HG03095 (cell line): ENCODE results near the gene RAP1GAP2.

Experiments used
- ATAC-seq: cut with Tn5 transposase; IDR thresholded peaks from one replicate; pipeline ENCODE4 v1.9.1; 2021; ENCODE audit warnings: moderate library complexity; ENCODE audit not compliant: unreplicated experiment

The RAP1GAP2 gene

DNA sequence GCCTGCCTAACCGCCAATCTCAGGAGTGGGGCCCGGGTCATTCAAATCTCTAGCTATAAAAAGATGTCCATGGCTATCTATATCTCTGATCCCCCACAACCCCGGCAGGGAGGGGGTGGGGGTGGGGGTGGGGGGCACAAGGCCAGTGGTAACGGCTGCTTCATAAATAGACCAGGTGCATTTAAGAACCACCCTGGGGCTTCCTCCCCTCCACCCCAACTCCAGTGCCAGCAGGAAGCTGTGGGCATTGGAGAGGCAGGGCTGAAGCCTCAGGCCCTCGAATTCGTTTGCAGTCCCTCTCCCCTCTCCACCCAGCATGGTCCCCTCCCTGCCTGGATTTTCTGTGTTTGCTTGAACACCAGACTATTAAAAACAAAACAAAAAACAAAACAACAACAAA lies 56.0 kb downstream of the RAP1GAP2 start:
- ATAC-seq, result no peak

DNA sequence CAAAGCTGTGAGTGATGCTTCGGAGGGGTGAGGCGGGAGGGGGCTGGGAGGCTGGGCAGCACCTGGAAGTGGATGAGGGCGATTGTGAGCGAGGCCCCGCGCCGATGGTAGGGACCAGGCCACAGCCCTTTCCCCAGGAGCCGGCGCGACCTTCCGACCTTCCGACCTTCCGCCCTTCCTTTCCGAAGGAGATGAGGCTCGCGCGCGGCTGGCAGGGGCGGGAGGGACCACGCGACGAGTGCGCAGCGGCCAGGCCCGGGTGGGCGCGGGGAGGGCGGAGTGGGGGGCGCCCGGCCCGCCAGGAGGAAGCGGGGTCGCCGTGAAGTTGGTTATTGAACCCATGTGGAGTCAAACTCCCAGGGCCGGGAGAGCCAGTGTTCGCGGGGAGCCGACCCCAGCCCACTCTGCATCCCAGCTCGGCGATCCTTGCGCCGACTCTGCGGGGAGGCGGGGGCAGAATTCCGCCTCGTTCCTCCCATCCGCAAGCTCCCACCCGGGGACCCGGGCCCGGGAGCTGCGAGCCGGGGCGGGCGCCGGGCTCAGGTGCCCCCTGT lies 56.6 kb downstream of the RAP1GAP2 start:
- ATAC-seq, result no peak

DNA sequence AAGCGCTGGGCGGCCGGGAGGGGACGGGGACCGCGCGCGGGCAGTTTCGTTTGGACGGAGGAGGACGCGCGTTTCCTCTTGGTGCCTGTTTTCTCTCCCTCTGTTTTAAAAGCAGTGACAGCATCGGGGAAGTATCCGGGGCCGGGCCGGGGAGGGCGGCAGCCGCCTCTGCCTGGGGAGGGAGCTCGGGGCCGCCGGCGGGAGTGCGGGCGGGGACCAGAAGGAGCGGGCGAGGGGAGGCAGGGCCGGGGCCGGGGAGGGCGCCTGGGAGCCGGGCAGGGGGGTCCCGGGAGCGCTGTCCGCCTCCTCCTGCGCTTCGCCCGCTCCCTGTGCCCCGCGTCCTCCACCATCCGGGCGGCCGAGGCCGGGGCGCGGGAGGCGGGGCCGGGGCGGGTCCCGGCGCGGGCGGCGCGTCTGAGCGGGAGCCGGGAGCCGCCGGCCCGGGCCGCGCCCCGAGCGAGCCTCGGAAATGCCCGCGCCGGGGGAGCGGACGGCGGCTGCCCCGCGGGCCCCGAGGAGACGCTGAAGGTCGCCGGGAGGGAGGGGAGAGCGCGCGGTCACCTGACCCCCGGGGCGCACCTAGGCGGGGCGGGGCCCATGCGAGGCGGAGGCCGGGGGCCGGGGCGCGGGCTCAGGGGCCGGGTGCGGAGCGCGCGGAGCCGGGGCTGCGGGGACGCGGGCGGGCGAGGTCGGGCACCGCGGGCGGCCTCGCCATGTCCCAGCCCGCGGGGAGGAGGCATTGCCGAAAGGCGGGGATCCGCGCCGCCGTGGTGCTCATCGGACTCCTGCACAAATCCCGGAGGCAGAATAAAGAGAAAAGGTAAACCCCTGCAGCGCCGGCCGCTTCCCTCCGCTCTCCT lies 57.3 kb downstream of the RAP1GAP2 start:
- ATAC-seq, result no peak

DNA sequence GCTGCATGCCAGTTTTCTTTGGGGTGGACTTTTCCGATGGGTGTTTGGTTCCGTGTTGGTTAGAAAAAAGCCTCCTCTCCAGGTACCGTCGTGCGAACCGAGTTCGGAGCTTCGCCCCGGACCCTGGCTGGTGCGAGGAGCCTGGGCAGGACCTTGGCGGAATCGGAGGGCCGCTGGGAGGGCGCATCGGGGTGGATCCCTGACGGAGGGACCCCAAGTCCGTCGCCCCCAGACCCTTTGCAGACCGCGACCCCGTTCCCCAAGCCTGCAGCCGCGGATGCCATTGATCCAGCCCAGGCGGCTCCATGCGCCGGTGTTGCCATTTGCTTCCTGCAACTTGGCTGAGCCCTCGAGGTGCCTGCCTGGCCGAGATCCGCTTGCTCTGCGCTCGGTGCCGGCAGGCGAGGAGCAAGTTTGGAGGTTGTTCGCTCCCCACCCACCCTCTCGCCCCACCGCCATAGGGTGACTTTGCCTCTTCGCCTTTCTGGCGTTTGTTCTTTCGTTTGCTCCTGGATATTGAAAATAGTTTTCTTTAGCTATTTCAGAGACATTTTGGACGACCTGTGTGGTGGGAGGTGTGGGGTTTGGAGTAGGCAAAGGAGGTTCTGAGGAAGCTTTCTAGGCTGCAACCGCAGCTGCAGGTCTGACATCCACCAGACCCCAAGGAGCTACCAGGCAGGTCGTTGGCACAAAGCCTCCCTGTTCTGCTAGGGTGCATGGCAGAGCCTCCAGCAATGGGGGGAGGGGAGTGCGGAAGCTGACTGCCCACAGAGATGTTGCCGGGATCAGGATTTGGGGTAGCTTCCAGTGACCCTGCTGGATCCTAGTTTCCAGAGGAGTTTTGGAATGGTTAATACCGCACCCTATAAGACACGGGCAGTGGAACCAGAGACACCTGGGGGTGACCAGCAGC lies 58.2 kb downstream of the RAP1GAP2 start:
- ATAC-seq, result no peak

DNA sequence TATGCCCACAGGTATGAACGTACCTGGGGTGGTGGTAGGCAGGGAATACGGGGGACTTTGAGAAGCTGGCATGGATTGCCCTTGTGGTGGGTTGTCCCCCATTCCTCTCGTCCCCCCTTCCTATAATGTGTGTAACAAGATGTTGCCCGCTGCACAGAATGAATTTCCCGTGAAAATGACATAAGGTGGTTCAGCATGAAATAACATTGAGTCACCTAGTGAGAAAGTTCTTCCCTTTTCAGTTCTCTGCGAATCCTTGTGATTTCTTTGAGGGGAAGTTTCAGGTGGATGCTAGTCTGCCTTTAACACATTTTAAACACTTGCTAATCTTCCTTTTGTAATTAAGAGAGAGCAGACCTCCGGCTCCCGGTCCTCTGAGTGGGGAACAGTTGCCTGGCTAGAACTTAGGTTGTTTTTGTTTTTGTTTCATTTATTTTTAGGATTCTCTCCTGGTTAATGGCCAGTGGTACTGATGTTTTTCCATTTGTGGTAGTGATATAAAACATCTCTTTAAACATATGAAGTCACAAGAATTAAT lies 58.9 kb downstream of the RAP1GAP2 start:
- no peak for ATAC-seq

DNA sequence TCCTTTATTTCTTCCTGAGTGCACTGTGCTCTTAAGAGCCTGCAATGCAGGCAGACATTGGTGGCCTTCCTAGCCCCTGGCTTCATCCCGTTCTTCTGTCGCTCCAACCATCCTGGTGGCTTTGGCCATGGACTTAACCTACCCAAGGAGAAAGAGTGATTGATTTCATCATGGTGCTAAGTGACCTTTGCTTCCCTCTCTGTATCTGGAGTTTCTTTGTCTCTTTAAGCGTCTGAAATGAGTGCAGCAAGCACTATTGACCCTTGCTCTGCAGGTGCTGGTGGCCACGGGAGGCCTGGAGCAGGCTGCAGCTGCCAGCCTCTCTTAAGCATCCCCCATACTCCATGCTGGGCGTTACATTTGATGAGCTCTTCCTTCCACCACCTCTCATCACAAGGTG lies 60.5 kb downstream of the RAP1GAP2 start:
- ATAC-seq, result no peak

DNA sequence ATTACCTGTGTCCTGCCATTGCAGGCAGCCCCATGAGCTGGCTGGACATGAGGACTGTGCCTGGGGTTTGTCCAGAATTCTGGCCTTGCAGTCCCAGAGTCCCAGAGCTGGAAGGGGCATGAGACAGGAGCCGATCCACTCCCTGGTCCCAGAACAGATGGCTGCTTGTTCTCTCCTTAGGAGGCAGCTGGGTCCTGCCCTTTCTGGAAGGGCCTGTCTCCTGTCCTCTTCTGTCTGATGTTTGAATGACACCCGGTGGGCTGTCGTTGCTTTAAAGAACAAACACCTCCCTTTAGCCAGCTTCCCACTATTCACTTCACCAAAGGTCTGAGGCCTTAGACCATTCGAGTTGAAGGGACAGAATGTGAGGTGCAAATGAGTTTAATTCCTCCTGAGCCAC lies 63.8 kb downstream of the RAP1GAP2 start:
- no peak for ATAC-seq

DNA sequence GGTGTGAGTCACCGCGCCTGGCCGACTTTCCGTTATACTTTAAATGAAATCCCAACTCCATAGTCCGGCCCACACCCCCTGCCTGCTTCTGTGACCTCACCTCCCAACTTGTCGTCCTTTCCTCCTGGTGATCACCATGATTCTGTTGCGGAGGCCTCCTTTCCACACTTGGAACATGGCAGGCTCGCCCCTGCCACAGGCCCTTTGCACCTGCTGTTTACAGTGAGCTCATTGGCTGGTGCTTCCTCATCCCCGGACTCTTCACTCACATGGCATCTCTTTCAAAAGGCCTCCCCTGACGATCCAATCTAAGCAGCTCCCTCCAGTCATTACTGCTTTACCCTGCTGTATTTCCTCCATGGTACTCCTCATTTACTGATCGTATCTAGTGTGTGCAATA lies 64.6 kb downstream of the RAP1GAP2 start:
- no peak for ATAC-seq

DNA sequence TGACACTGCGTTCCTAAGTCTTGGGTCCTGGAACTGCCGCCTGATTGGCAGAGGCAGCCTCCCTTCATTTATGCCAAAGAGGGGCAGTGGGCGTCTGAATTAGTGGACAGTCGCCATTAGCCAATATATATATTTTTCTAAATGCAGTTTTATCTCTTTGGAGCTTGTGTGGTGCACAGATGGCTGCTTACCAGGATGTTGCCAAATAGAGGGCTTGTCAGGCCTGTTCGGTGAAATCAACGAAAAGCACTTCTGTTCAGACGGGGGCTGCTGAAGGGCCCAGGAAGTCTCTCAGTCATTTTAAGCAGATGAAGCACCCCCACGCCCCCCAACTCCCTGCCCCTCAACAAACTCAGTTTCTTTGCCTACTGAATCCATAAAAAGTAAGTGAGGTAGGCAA lies 66.0 kb downstream of the RAP1GAP2 start:
- no peak for ATAC-seq

DNA sequence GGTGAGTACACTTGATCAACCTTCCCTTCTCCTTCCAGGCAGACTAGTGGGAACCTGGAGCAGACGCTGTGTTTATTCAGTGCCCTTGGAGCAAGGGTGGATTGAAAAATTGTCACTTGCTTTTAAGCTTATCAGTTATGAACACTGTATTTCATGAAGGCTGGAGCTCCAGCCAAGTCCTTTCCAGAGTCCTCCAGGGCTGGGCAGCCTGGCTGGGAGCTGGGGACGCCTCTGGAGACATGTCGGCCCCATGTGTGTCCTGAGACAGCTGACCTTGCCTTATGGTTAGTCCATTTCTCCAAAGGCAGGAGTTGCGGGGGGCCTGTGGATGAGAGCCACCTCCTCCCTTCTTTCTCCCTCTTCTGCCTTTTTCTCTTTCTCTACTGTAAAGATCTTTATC lies 67.0 kb downstream of the RAP1GAP2 start:
- no peak for ATAC-seq

DNA sequence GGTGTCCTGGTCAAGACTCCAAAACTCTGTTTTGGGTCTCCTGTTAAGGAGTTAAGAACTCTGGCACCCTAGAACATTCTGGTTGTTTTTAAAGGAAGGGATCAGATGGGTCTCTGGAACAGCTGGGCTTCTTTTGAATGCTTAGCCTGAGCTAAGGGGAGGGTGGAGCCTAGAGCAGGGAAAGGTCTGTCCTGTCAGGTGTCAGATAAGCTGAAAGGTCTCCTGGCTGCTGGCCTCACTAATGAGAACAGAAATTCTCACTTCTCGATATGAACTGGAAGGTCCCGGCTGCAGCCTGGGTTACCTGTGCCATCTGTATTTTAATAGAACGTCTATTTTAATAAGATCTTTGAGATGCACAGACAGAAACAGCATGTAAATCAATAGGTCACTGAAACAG lies 69.0 kb downstream of the RAP1GAP2 start:
- ATAC-seq, result no peak

DNA sequence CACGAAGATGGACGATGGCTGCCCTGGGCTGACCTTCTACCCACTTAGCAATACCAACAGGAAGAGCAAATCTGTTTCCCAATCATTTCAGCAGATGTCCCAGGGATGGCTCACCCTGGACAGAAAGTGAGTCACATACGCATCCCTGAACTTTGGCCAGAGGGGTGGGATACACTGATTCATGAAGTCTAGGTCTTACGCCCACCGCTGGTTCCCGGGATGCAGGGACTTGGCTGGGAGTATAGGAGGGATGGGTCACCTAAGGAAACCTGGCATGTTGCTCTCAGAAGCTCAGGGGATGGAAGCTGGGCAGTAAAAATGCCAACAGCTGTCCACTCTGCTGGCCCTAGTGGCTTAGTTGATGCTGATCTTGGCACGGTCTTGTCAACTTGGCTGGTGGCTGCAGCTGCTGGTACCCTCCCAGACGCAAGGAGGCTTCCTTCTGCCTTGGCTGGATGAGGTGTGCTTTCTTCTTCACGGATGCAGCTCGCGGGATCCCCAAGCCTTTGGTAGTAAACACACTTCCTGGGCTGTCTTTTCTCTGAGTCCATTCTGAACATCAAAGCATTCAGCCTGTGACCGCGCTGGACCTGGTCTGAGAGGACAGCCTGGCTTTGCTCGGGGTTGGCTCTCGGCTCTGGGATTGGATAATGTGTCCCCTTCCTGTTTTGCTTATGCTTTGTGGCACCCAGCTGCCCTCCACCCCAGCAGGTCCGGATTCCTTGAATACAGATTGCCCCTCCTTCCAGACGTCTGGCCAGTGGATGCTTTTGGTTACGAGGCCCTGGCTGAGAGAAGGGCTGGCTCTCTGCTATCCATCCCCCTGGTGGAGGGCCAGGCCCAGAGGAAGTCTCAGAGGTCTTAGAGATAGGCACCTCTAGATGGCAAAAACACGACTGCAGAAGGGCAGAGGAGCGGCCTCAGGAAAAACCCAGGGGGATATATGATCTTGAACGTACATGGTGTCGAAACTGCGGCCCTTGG lies 71.5 kb downstream of the RAP1GAP2 start:
- no peak for ATAC-seq

DNA sequence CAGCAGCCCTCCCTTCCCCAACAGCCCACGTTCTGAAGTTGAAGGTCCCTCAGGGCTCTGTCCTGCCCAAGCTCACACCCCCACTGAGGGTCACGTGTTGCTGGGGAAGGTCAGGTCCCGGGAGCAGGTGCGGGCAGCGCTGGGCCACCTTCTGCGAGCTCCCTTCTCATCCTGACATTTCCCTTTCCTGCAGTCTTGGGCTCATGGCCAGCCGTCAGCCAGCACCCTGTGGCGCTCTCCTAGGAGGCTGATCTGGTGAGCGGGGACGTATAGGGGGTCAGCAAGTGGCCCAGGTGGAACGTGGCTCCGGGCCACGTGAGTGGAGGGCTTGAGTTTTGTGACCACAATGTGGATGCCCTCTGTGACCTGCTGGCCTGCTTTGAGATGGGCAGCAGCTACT lies 73.4 kb downstream of the RAP1GAP2 start:
- ATAC-seq, result no peak

DNA sequence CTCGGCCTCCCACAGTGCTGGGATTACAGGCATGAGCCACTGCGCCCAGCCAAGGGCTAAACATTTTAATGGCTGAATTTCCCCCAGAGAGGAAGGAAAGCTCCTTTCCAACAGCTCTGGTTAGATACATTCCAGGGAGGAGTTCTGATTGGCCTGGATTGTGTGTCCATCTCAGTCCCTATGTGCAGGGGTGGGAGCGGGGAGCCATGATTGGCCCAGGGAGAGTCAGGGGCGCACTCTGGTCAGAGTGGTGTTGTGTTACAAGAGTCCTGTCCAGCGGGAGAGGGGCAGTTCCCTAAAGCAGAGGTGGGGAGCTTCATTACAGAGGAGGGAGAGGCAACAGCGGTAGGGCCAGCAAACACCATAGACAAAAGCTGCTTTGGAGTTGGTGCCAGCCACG lies 75.0 kb downstream of the RAP1GAP2 start:
- ATAC-seq, result no peak

DNA sequence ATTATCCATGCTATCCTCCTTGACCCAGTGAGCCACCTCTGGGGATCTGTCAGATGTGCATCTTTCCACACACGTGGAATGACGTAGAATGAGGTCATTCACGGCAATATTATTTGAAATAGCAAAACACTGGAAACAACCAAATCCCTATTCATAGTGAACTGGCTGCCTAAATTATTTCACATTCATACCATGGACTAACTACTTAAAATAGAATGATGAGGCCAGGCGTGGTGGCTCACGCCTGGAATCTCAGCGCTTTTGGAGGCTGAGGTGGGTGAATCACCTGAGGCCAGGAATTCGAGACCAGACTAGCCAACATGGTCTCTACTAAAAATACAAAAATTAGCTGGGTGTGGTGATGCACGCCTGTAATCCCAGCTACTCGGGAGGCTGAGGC lies 75.5 kb downstream of the RAP1GAP2 start:
- ATAC-seq, result no peak

DNA sequence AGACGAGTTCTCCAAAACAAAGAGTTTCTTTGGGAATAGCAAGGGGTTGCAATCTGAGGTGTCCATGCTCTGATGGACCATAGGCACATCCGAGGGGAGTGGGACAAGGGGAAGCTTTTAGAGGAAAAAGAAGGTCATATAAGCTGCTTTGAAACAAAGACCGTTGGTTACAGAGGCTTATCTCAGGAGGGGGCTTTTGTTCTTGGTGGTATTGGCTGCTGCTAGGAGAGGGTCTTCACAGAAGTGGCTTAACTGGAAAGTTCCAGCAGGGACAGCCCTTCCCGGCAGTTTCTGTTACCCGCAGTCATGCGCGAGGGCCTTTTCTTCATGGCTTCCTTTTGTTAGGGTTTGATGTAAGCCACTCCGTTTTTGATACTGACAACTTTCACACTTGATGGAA lies 76.0 kb downstream of the RAP1GAP2 start:
- no peak for ATAC-seq

DNA sequence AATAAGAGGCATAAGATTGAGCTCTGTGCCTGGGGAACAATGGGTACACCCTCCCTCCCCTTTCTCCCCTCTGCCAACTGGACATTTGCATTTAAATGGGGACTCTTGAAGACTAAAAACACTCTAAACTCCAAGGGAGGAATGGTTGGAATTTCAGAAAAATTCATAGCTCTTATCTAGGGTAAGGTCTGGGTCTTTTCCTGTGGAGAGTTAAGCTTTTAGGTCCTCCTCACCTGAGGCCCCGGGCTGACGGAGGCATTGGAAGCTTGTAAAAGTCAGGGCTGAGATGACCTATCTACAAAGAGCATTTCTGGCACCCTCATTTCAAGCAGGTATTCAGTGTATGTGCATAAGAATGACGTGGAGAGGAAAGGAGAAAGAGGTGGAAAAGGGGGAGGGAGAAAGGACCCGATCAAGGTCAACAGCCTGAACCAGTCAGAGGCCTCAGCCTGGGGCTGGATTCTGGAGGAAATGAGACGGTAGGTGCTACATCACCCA lies 78.0 kb downstream of the RAP1GAP2 start:
- ATAC-seq, result no peak

DNA sequence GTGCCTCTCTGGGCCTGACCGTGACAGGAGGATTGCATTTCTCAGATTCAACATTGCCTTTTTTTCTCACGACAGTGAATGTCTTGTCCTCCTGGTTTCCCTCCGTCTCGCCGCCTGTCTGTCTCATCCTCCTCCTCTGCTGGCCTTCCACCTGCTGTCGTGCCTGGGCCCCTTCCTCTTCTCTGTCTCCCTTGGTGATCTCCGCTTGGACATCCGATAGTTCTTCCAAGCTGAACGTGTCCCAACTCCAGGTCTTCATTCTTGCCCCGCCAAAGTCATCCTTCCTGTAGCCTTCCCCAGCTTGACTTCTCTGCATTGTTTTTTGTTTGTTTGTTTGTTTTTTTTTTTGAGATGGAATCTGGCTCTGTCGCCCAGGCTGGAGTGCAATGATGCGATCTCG lies 79.4 kb downstream of the RAP1GAP2 start:
- ATAC-seq, result no peak

DNA sequence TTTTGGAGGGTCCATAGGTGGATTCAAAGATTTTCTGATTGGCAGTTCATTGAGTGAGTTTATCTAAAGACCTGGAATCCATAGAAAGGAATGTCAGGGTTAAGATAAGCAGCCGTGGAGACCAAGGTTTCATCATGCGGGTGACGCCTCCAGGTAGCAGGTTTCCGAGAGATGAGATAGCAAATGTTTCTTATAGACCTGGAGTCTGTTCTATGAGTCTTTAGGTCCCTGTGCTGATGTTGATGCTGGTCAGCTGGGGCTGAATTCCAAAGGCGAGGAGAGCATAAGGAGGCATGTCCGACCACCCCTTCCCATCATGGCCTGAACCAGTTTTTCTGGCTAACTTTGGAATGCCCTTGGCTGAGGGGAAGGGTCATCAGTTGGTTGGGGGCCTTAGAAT lies 80.2 kb downstream of the RAP1GAP2 start:
- ATAC-seq, result no peak

DNA sequence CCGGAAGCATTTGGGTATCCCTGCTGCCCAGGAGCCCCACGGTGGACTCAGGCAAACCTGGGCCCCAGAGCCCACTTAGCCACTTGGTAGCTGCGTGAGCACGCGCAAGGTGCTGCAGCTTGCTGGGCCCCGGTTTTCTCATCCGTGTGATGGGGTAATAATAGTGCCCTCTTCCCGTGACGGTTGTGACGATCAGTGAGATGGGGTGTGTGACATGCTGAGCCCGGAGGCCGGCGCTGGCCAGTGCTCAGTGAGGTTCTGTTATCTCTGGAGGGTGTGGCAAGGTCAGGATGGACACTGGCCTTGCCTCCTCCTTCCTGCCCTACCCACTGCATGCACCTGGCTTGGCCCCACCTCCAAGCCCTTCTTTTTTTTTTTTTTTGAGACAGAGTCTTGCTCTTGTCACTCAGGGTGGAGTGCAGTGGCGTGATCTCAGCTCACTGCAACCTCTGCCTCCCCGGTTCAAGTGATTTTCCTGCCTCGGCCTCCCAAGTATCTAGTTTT lies 82.6 kb downstream of the RAP1GAP2 start:
- no peak for ATAC-seq
